ENCODE measurements around the gene CIRBP. TPM values are rescaled to one million over a fixed set of nuclear protein-coding genes. Genes with fewer than 3 reads are reported as not detected.

Gene CIRBP
- total and polyA plus RNA-seq, 2 of the 13 experiments (the other 11 are each of a cell fraction or from before 2014, with no cell fraction given) = 133 to 140 TPM

DNA sequence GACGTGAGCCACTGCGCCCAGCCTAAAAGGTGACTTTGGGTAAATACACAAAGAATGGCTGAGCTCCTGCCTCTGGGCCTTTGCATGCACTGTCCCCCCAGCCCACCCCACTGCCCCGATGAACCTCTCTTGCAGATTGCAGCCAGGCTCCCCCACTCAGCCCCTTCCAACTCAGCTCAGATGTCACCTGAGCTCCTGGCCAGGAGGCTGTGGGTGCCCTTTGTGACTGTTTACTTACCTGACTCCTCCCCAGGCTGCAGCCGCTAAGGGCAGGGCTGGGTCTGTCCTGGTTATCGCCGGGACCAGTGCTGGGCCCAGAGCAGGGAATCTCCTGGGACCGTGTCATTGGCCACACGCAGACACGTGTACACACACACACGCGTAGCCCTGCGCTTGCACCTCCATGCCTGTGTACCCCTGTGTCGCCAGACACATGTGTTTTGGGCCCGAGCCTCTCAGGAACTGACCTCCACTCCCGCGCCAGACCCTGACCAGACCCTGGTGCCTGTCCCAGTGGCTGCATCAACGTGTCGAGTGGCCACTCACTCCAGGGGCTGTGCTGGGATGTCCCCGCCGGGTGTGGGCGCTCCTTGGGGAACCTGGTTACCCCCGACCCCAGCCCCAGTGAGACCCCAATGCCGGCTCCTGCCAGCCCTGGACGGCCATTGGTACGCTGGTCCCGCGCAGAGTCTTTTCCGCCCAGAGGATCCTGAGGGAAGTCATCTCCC is 35.2 kb downstream of the CIRBP start (continued):
- no peak for TF ChIP-seq ZNF260 (CRISPR knock-in tag; IDR thresholded peaks at IDR 0.05; ENCODE audit: borderline replicate concordance, low read depth)
- TF ChIP-seq CREM (IDR thresholded peaks at IDR 0.05) = no peak
- no peak for TF ChIP-seq CREM (CRISPR knock-in tag; IDR thresholded peaks at IDR 0.05)
- TF ChIP-seq ZNF564 (CRISPR knock-in tag; IDR thresholded peaks at IDR 0.05) = no peak; the same call in 1 of the 2 replicates
- TF ChIP-seq ETV5 (CRISPR knock-in tag; IDR thresholded peaks at IDR 0.05; ENCODE audit: borderline replicate concordance) = no peak; the same call in 1 of the 2 replicates
- TF ChIP-seq ZNF484 (CRISPR knock-in tag; IDR thresholded peaks at IDR 0.05; ENCODE audit: borderline replicate concordance, low read depth) = no peak
- TF ChIP-seq PPARG (CRISPR knock-in tag; conservative IDR thresholded peaks at IDR 0.05) = peak; percentile 85
- no peak for TF ChIP-seq SYNCRIP (IDR thresholded peaks at IDR 0.05; ENCODE audit: insufficient read depth, low read depth, low read length)
- no peak for TF ChIP-seq RFXANK (CRISPR knock-in tag; IDR thresholded peaks at IDR 0.05)
- peak; percentile 76 for TF ChIP-seq HDAC2 (CRISPR knock-in tag; IDR thresholded peaks at IDR 0.05)
- no peak for TF ChIP-seq ZKSCAN5 (CRISPR knock-in tag; IDR thresholded peaks at IDR 0.05)
- TF ChIP-seq ZNF383 (CRISPR knock-in tag; IDR thresholded peaks at IDR 0.05; ENCODE audit: borderline replicate concordance) = no peak
- TF ChIP-seq, protein P1, sequence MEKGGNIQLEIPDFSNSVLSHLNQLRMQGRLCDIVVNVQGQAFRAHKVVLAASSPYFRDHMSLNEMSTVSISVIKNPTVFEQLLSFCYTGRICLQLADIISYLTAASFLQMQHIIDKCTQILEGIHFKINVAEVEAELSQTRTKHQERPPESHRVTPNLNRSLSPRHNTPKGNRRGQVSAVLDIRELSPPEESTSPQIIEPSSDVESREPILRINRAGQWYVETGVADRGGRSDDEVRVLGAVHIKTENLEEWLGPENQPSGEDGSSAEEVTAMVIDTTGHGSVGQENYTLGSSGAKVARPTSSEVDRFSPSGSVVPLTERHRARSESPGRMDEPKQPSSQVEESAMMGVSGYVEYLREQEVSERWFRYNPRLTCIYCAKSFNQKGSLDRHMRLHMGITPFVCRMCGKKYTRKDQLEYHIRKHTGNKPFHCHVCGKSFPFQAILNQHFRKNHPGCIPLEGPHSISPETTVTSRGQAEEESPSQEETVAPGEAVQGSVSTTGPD (CRISPR knock-in tag; IDR thresholded peaks at IDR 0.05) = no peak
- no peak for TF ChIP-seq HOXA5 (CRISPR knock-in tag; IDR thresholded peaks at IDR 0.05)
- TF ChIP-seq, protein P2, sequence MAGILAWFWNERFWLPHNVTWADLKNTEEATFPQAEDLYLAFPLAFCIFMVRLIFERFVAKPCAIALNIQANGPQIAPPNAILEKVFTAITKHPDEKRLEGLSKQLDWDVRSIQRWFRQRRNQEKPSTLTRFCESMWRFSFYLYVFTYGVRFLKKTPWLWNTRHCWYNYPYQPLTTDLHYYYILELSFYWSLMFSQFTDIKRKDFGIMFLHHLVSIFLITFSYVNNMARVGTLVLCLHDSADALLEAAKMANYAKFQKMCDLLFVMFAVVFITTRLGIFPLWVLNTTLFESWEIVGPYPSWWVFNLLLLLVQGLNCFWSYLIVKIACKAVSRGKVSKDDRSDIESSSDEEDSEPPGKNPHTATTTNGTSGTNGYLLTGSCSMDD (CRISPR knock-in tag; IDR thresholded peaks at IDR 0.05) = no peak
- TF ChIP-seq MIER2 (CRISPR knock-in tag; IDR thresholded peaks at IDR 0.05) = no peak
- TF ChIP-seq, protein P3, sequence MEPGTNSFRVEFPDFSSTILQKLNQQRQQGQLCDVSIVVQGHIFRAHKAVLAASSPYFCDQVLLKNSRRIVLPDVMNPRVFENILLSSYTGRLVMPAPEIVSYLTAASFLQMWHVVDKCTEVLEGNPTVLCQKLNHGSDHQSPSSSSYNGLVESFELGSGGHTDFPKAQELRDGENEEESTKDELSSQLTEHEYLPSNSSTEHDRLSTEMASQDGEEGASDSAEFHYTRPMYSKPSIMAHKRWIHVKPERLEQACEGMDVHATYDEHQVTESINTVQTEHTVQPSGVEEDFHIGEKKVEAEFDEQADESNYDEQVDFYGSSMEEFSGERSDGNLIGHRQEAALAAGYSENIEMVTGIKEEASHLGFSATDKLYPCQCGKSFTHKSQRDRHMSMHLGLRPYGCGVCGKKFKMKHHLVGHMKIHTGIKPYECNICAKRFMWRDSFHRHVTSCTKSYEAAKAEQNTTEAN (CRISPR knock-in tag; conservative IDR thresholded peaks at IDR 0.05) = no peak
- TF ChIP-seq ZNF501 (CRISPR knock-in tag; IDR thresholded peaks at IDR 0.05) = peak; percentile 70; the same call in 1 of the 2 replicates
- peak; percentile 50; the same call in 1 of the 2 replicates for TF ChIP-seq FOSL2 (CRISPR knock-in tag; IDR thresholded peaks at IDR 0.05)
- peak; percentile 48; the same call in 1 of the 2 replicates for TF ChIP-seq PHF8 (CRISPR knock-in tag; IDR thresholded peaks at IDR 0.05)
- TF ChIP-seq SMAD3 (CRISPR knock-in tag; IDR thresholded peaks at IDR 0.05) = no peak
- TF ChIP-seq ARID2 (CRISPR knock-in tag; IDR thresholded peaks at IDR 0.05; ENCODE audit: borderline replicate concordance) = no peak
- TF ChIP-seq TEAD3 (CRISPR knock-in tag; optimal IDR thresholded peaks at IDR 0.05; ENCODE audit: borderline replicate concordance) = peak; percentile 43
- no peak for TF ChIP-seq PCBP1 (IDR thresholded peaks at IDR 0.05; ENCODE audit: borderline replicate concordance, low read depth, low read length)
- no peak for TF ChIP-seq JDP2 (CRISPR knock-in tag; IDR thresholded peaks at IDR 0.05; ENCODE audit: borderline replicate concordance)
- TF ChIP-seq ZNF547 (CRISPR knock-in tag; IDR thresholded peaks at IDR 0.05) = no peak; the same call in 1 of the 2 replicates
- TF ChIP-seq ZNF33A (CRISPR knock-in tag; IDR thresholded peaks at IDR 0.05; ENCODE audit: borderline replicate concordance) = no peak
- TF ChIP-seq KAT7 (CRISPR knock-in tag; IDR thresholded peaks at IDR 0.05; ENCODE audit: borderline replicate concordance) = no peak

Data from HepG2 (cell line).